GDM1 (cell line): Measurements from ENCODE around the gene DAZ2.
"Not testable (repeated sequence)": the region's sequence is repeated elsewhere in the genome, so short reads cannot be mapped to it uniquely, and the experiment has no call there.

Source experiments
- DNase-seq: peaks from one replicate; lab custom pipeline; 2025; lab: John Stamatoyannopoulos, UW

The DAZ2 gene, protein sequence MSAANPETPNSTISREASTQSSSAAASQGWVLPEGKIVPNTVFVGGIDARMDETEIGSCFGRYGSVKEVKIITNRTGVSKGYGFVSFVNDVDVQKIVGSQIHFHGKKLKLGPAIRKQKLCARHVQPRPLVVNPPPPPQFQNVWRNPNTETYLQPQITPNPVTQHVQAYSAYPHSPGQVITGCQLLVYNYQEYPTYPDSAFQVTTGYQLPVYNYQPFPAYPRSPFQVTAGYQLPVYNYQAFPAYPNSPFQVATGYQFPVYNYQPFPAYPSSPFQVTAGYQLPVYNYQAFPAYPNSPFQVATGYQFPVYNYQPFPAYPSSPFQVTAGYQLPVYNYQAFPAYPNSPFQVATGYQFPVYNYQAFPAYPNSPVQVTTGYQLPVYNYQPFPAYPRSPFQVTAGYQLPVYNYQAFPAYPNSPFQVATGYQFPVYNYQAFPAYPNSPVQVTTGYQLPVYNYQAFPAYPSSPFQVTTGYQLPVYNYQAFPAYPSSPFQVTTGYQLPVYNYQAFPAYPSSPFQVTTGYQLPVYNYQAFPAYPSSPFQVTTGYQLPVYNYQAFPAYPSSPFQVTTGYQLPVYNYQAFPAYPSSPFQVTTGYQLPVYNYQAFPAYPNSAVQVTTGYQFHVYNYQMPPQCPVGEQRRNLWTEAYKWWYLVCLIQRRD

DNA sequence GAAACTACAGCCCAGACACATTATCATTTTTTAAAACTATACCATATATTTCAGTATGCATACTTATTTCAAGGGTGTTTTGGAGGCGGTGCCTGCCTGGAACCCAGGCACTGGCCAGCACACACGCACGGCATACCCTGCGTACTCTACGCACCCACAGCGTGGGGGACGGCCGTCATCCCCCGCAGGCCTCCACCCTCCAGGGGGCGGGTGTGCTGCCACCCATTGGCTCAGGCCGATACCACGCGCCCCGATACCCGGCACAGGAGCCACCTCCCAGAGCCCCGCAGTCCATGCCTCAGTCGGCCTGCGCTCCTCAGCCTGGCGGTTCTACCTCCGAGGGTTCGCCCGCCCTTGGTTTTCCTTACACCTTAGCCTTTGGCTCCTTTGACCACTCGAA, at the start of gene DAZ2:
TSS of gene DAZ2 (plus strand) at position 301 of the 400 bp plus-strand sequence. CDS start 208 bp downstream, outside the sequence.
- DNase-seq: not testable (repeated sequence)

DNA sequence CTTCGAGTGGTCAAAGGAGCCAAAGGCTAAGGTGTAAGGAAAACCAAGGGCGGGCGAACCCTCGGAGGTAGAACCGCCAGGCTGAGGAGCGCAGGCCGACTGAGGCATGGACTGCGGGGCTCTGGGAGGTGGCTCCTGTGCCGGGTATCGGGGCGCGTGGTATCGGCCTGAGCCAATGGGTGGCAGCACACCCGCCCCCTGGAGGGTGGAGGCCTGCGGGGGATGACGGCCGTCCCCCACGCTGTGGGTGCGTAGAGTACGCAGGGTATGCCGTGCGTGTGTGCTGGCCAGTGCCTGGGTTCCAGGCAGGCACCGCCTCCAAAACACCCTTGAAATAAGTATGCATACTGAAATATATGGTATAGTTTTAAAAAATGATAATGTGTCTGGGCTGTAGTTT, 20.4 kb upstream of the DAZ2 start, which contains the start of gene DAZ1:
TSS of gene DAZ1 (minus strand) at position 101 of the 400 bp plus-strand sequence. CDS start 208 bp downstream, outside the sequence.
- not testable (repeated sequence) for DNase-seq

DNA sequence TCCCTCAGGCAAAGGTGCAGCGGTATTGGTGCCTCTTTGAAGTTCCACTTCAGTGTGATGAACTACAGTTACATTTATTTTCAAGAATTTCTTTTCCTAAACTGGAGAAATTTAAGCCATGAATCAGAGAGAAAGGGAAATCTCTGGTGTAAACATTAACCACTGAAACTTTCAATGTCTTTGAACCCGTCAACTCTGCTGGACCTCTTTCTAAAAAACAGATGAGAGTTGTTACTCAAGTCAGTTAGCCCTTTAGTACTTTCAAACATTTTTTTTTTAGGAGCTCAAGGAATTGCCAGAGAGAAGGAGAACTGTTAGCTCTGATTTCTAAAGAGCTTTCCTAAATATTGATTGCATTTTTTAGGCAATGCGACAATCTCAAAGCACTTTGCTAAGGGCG, 11.9 kb upstream of the DAZ2 start:
- DNase-seq: not testable (repeated sequence)

DNA sequence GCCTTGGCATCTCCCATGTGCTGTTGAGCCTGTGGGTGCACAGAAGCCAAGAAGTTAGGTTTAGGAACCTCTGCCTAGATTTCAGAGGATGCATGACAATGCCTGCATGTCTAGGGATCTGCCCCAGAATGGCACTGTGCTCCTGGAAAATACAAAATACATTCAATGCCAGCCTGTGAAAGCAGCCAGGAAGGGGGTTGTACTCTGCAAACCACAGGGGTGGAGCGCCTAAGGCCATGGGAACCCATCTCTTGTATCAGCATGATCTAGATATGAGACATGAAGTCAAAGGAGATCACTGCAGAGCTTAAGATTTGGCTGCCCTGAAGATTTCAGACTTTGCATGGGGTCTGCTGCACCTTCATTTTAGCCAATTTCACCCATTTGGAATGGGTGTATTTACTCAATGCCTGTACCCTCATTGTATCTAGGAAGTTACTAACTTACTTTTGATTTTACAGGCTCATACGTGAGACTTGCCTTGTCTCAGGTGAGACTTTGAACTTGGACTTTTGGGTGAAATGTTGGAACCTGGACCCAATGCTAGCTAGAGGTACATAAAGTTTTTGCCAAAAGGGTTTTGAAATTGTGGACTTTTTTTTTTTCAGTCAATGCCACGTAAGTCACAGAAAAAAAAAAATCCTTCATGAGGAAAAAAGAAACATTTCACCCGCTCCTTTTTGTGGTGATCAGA, 9.4 kb upstream of the DAZ2 start:
- DNase-seq: not testable (repeated sequence)

DNA sequence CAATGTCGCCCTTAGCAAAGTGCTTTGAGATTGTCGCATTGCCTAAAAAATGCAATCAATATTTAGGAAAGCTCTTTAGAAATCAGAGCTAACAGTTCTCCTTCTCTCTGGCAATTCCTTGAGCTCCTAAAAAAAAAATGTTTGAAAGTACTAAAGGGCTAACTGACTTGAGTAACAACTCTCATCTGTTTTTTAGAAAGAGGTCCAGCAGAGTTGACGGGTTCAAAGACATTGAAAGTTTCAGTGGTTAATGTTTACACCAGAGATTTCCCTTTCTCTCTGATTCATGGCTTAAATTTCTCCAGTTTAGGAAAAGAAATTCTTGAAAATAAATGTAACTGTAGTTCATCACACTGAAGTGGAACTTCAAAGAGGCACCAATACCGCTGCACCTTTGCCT, 8.7 kb upstream of the DAZ2 start:
- DNase-seq: not testable (repeated sequence)
